ENCODE results near the gene ATP6V1G1.

DNA sequence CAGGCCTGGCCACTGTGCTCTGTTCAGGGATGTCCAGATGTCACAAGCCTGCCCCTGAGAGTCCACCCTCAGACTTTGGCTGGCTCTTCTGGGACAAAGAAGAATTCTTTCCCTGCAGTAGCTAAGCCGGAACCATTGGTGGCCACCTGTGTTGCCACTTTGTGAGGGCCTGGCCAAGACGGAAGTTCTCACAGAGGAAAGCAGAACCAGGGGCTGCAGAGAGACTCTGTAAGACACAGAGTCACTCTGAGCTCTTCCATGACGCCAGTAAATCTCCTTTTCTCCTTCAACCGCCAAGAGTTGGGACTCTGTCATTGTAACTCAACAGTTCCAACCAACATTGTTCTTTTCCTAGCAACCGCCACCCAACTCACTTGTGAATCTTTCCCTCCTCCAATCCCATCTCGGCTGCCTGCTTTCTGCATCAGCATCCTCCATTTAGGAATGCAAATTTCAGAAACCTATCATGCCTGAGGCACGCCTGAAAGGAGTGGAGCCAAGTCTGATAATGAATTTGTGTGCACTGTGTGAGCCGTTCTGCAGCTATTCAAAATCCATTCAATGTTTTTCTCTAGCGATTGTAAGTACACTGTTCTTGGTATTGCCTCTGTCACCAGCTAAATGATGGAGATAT lies 37.8 kb upstream of the ATP6V1G1 start:
- TF ChIP-seq, protein P1, sequence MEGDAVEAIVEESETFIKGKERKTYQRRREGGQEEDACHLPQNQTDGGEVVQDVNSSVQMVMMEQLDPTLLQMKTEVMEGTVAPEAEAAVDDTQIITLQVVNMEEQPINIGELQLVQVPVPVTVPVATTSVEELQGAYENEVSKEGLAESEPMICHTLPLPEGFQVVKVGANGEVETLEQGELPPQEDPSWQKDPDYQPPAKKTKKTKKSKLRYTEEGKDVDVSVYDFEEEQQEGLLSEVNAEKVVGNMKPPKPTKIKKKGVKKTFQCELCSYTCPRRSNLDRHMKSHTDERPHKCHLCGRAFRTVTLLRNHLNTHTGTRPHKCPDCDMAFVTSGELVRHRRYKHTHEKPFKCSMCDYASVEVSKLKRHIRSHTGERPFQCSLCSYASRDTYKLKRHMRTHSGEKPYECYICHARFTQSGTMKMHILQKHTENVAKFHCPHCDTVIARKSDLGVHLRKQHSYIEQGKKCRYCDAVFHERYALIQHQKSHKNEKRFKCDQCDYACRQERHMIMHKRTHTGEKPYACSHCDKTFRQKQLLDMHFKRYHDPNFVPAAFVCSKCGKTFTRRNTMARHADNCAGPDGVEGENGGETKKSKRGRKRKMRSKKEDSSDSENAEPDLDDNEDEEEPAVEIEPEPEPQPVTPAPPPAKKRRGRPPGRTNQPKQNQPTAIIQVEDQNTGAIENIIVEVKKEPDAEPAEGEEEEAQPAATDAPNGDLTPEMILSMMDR (IDR thresholded peaks at IDR 0.05; ENCODE audit: poor library complexity), result no peak
- no peak for TF ChIP-seq EZH2 (IDR thresholded peaks at IDR 0.05; ENCODE audit: borderline replicate concordance)

All from hepatocyte (in vitro differentiated cells).